Amygdala (tissue), 56 donors: ENCODE results near the gene RAB36.

Source experiments
- DNase-seq, 56 donors: peaks; one replicate each; lab custom pipeline; 2025; lab: John Stamatoyannopoulos, UW

Gene RAB36

GRCh38 chr22:23178512-23179254, 33.4 kb downstream of the RAB36 start:
- DNase-seq, result peak in 43 of 56 donors; percentile 18 to 79 (median 47)

GRCh38 chr22:23179381-23180299, 34.4 kb downstream of the RAB36 start:
- DNase-seq, result peak in 17 of 56 donors; percentile 24 to 68 (median 54)

DNA sequence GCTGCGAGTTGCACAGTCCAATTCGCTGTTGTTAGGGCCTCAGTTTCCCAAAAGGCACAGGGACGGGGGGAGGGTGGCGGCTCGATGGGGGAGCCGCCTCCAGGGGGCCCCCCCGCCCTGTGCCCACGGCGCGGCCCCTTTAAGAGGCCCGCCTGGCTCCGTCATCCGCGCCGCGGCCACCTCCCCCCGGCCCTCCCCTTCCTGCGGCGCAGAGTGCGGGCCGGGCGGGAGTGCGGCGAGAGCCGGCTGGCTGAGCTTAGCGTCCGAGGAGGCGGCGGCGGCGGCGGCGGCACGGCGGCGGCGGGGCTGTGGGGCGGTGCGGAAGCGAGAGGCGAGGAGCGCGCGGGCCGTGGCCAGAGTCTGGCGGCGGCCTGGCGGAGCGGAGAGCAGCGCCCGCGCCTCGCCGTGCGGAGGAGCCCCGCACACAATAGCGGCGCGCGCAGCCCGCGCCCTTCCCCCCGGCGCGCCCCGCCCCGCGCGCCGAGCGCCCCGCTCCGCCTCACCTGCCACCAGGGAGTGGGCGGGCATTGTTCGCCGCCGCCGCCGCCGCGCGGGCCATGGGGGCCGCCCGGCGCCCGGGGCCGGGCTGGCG, 35.1 kb downstream of the RAB36 start, which contains the start of gene BCR:
TSS of gene BCR (plus strand) at position 209 of the 592 bp plus-strand sequence. CDS start 452 bp downstream, outside the sequence.
- DNase-seq, result peak in 40 of 56 donors; percentile 12 to 75 (median 50)

- DNase-seq, result no peak
These were observed 35.8 kb downstream of the RAB36 start for GRCh38 chr22:23180893-23181720.

DNA sequence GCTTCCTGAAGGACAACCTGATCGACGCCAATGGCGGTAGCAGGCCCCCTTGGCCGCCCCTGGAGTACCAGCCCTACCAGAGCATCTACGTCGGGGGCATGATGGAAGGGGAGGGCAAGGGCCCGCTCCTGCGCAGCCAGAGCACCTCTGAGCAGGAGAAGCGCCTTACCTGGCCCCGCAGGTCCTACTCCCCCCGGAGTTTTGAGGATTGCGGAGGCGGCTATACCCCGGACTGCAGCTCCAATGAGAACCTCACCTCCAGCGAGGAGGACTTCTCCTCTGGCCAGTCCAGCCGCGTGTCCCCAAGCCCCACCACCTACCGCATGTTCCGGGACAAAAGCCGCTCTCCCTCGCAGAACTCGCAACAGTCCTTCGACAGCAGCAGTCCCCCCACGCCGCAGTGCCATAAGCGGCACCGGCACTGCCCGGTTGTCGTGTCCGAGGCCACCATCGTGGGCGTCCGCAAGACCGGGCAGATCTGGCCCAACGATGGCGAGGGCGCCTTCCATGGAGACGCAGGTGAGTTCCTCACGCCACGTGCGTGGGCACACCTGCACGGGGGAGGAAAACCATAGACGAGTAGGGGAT, 36.5 kb downstream of the RAB36 start:
- DNase-seq, result no peak

- peak in 12 of 56 donors; percentile 11 to 50 (median 24) for DNase-seq
These were observed 37.2 kb downstream of the RAB36 start for GRCh38 chr22:23182309-23183060.

DNA sequence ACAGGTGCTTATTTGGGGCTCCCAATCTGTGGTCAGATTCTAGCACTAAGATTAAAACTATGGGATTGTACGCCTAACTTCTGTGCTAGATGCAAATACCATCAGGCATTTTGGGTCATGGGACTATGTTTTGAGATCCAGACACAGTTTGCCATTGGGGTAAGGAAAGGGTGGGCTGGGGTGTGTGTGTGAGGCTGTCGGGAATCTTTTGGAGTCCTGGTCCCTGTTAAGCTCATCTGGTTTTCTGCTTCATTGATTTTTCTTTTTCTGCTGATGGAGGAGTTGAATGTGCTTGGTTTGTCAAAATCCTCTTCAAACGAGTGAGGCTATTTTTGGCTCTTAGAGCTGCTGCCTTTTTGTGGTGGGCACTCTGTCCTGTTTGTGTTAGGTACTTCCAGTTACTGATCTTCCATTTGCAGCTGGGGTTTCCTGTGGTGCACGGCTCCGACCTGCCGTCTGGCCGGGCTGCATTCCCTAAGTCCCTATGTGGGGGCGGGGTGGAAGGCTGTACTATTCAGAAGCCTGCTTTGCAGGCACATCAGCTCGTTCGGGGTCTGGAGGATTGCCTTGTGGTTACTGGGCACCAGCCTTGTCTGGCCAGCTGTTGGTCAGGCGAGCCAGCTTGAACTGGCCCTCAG, 37.9 kb downstream of the RAB36 start:
- peak in 53 of 56 donors; percentile 14 to 84 (median 63) for DNase-seq

DNA sequence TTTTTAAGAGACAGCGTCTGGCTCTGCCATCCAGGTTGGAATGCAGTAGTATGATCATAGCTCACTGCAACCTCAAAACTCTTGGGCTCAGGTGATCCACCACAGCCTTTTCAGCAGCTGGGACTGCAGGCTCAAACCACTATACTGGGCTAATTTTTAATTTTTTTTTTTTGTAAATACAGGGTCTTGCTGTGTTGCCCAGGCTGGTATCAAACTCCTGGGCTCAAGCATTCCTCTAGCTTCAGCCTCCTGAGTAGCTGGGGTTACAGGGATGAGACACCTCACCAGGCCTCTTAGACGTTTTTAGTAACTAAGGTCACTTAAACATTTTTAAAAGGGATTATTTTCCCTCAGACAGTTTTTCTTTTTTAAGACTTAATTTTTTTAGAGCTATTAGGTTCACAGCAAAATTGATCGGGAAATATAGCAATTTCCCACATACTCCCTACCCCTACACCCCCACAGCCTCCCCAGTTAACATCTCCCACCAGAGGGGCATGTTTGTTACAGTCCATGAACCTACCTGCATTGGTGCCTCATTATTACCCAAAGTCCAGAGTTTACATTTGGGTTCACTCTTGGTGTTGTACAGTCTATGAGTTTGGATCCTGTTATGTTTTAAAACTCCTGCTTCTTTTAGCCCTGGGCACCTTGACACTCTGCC, 39.0 kb downstream of the RAB36 start:
- DNase-seq, result no peak

DNA sequence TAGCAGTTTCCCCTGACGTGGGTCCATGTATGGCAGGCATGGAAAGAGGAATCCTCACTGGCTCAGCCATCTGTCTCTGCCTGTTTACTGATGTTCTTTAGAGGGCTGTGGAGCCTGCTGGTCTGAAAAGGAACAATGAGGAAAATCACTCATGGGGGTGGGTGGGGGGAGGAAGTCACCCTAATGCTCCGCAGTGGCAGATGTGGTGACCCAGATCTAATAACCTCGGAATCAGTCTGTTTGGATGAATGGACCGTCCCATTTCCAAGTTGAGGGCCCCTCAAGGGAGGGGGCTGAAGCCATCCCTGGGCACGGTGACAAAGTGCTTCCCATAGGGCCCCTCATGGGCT, 39.5 kb downstream of the RAB36 start:
- DNase-seq, result no peak

- DNase-seq, result no peak
These were observed 41.9 kb downstream of the RAB36 start for GRCh38 chr22:23187211-23187610.

- DNase-seq, result peak in 1 of 56 donors; percentile 37
These were observed 42.8 kb downstream of the RAB36 start for GRCh38 chr22:23187871-23188700.

- DNase-seq, result peak in 3 of 56 donors; percentile 7 to 21 (median 12)
These were observed 45.2 kb downstream of the RAB36 start for GRCh38 chr22:23190526-23190925.

DNA sequence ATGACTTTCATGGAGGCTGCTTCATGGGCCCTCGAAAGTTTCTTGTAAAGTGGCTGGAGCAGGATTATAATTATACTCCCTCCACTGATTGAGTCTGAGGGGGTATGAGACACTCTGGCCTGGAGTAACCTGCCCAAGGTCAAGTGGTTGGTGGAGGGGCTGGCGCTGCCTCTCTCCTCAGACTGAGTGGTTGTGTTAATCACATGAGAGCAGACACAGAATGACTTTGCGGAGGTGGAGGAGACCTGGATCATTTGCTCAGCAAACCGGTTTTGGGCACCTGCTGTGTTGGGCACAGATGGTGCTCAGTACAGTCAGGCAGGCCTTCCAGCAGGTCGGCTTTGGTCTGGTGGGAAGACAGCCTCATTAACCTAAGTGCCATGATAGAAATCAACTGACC, 46.9 kb downstream of the RAB36 start:
- no peak for DNase-seq

DNA sequence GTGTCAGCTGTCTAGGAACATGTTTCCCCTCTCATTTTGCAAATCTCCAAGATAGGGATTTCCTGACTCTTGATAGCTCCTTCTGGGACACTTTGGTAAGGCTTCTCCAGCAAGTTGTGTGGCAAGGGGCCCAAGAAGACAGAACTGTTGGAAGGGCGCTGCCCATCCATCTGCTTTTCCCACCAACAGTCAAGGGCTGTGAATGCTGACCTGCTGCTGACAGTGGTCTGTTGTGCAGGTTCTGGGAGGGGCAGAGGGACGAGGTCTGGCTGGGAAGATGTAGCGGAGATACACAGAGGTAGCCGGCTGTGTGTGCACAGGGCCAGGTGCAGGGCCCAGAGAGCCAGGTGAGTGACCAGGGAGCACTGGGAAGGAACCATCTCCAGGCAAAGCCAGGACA, 47.3 kb downstream of the RAB36 start:
- DNase-seq, result no peak

DNA sequence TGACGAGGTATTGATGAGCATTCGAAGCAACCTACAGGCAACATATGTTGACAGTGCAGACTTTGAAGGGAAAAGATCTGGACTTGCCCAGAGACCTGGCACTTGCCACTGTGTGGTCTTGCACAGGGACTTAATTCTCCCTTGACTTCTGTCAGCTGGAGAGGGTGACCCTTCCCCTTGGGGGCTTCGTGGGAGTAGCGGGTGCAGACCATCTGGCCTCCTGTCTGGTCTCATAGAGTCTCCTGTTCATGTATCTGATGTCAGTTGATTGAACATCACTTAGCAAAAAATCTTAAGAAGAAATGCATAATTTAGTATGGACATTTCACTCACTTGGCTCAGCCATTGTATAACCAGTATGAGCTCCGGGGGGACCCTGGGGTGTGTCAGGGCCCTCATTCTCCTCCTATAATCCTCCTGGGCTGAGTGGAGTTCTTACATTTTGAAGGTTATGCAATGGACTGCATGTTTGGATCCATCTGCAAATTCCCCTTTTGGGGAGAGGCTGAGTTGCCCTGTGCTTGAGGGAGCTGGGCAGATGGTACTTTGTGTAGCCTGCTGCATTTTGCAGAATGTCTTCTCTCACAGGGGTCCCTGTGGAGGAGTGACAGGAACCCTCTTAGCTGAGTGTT, 48.0 kb downstream of the RAB36 start:
- DNase-seq, result no peak

- peak in 6 of 56 donors; percentile 18 to 43 (median 28) for DNase-seq
These were observed 48.6 kb downstream of the RAB36 start for GRCh38 chr22:23193882-23194281.
